GM21381 (cell line): ENCODE measurements around the gene SSH2.
A peak's percentile ranks its signal among the peaks of the same experiment; 100 is the strongest.

Experiments used
- ATAC-seq: cut with Tn5 transposase; IDR thresholded peaks from one replicate; pipeline ENCODE4 v1.9.1; 2021; ENCODE audit warnings: mild to moderate bottlenecking, moderate library complexity; ENCODE audit not compliant: unreplicated experiment

Gene SSH2

GRCh38 chr17:29616300-29617048 lies 313.6 kb downstream of the SSH2 start:
- ATAC-seq: no peak

- peak; percentile 49 for ATAC-seq
Measured at GRCh38 chr17:29615492-29616299, 314.3 kb downstream of the SSH2 start.

GRCh38 chr17:29615048-29615385 lies 315.0 kb downstream of the SSH2 start:
- ATAC-seq: no peak

GRCh38 chr17:29614349-29615047 lies 315.5 kb downstream of the SSH2 start:
- ATAC-seq: no peak

- no peak for ATAC-seq
Measured at GRCh38 chr17:29613856-29614255, 316.2 kb downstream of the SSH2 start.

- no peak for ATAC-seq
Measured at GRCh38 chr17:29613352-29613837, 316.6 kb downstream of the SSH2 start.

GRCh38 chr17:29612404-29613280 lies 317.4 kb downstream of the SSH2 start:
- ATAC-seq: no peak

GRCh38 chr17:29612094-29612403 lies 318.0 kb downstream of the SSH2 start:
- no peak for ATAC-seq

- ATAC-seq: no peak
Measured at GRCh38 chr17:29611351-29612093, 318.5 kb downstream of the SSH2 start.

- no peak for ATAC-seq
Measured at GRCh38 chr17:29610395-29610794, 319.6 kb downstream of the SSH2 start.

GRCh38 chr17:29608986-29609385 lies 321.0 kb downstream of the SSH2 start:
- ATAC-seq: no peak

GRCh38 chr17:29607557-29608195 lies 322.4 kb downstream of the SSH2 start:
- ATAC-seq: no peak

GRCh38 chr17:29603109-29603674 lies 326.8 kb downstream of the SSH2 start:
- no peak for ATAC-seq

GRCh38 chr17:29597361-29598172 lies 332.5 kb downstream of the SSH2 start:
- ATAC-seq: no peak

- ATAC-seq: no peak
Measured at GRCh38 chr17:29596811-29597210, 333.2 kb downstream of the SSH2 start.

GRCh38 chr17:29595943-29596774 lies 333.9 kb downstream of the SSH2 start:
- no peak for ATAC-seq

- no peak for ATAC-seq
Measured at GRCh38 chr17:29595107-29595942, 334.7 kb downstream of the SSH2 start.
